ENCODE results near the gene SEL1L2.

DNA sequence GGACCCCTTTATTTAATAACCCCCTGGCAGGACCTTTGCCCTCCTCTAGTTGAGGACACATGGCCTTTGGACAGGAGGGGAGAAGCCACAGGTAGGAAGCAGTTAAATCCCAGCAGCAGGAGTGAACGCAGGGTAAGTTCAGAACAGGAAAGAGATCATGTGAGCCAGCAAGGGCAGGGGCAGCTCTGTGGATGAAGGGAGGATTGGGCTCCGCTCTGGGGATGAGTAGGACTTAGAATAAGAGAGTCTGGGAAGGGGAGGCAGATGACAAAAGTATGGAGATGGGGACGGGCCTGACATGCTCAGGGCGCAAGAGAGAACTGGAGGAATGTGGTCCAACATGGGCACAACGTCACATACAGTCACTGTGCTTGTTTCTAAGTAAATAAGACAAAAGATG lies 116.6 kb downstream of the SEL1L2 start:
- TF ChIP-seq, protein P1, sequence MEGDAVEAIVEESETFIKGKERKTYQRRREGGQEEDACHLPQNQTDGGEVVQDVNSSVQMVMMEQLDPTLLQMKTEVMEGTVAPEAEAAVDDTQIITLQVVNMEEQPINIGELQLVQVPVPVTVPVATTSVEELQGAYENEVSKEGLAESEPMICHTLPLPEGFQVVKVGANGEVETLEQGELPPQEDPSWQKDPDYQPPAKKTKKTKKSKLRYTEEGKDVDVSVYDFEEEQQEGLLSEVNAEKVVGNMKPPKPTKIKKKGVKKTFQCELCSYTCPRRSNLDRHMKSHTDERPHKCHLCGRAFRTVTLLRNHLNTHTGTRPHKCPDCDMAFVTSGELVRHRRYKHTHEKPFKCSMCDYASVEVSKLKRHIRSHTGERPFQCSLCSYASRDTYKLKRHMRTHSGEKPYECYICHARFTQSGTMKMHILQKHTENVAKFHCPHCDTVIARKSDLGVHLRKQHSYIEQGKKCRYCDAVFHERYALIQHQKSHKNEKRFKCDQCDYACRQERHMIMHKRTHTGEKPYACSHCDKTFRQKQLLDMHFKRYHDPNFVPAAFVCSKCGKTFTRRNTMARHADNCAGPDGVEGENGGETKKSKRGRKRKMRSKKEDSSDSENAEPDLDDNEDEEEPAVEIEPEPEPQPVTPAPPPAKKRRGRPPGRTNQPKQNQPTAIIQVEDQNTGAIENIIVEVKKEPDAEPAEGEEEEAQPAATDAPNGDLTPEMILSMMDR (conservative IDR thresholded peaks at IDR 0.05; ENCODE audit: low read length) = no peak
- TF ChIP-seq EZH2phosphoT487 (IDR thresholded peaks at IDR 0.05; ENCODE audit: borderline replicate concordance) = no peak
